BE2C (cell line): ENCODE data around the gene ADA.

Source experiments
- DNase-seq: peaks from one replicate; pipeline ENCODE4 v3.0.0-alpha.2; 2020
- H3K27me3 ChIP-seq: fragments of 250-450 bp; sonication (Bioruptor Pico); 2 replicates; pipeline ENCODE4 v1.5.1; 2020; ENCODE audit warnings: mild to moderate bottlenecking
- H3K36me3 ChIP-seq: fragments of 250-450 bp; sonication (Bioruptor Pico); 2 replicates; pipeline ENCODE4 v1.5.1; 2020; ENCODE audit warnings: mild to moderate bottlenecking
- H3K4me1 ChIP-seq: fragments of 250-450 bp; sonication (Bioruptor Pico); 2 replicates; pipeline ENCODE4 v1.5.1; 2020
- H3K4me3 ChIP-seq: 2 replicates; pipeline ENCODE4 v1.5.1; 2011; ENCODE audit warnings: low read depth, low read length
- H3K9me3 ChIP-seq: fragments of 250-450 bp; sonication (Bioruptor Pico); 2 replicates; pipeline ENCODE4 v1.5.1; 2020
- TF ChIP-seq, protein P1 (sequence below): IDR thresholded peaks from 2 replicates; pipeline ENCODE4 v1.5.1; 2012; ENCODE audit warnings: mild to moderate bottlenecking, low read depth, low read length

ADA gene

GRCh38 chr20:44695295-44695673 is 43.8 kb upstream of the ADA start:
- DNase-seq: no peak
- Histone ChIP-seq H3K4me1 (no peaks in the 10 kb centered on the region), H3K27me3 (no peaks in the 10 kb centered on the region), H3K4me3 (no peak overlapping the region), H3K36me3 (no peaks in the 10 kb centered on the region; the same call in 1 of the 2 replicates), H3K9me3 (no peaks in the 10 kb centered on the region; the same call in 1 of the 2 replicates)
- TF ChIP-seq, protein P1, sequence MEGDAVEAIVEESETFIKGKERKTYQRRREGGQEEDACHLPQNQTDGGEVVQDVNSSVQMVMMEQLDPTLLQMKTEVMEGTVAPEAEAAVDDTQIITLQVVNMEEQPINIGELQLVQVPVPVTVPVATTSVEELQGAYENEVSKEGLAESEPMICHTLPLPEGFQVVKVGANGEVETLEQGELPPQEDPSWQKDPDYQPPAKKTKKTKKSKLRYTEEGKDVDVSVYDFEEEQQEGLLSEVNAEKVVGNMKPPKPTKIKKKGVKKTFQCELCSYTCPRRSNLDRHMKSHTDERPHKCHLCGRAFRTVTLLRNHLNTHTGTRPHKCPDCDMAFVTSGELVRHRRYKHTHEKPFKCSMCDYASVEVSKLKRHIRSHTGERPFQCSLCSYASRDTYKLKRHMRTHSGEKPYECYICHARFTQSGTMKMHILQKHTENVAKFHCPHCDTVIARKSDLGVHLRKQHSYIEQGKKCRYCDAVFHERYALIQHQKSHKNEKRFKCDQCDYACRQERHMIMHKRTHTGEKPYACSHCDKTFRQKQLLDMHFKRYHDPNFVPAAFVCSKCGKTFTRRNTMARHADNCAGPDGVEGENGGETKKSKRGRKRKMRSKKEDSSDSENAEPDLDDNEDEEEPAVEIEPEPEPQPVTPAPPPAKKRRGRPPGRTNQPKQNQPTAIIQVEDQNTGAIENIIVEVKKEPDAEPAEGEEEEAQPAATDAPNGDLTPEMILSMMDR: no peak

- H3K36me3 ChIP-seq: no peaks in the 10 kb centered on the region; the same call in 1 of the 2 replicates
- no peaks in the 10 kb centered on the region; the same call in 1 of the 2 replicates for H3K9me3 ChIP-seq
- TF ChIP-seq, protein P1: no peak
- no peaks in the 10 kb centered on the region for H3K27me3 ChIP-seq
- no peak for DNase-seq
- H3K4me3 ChIP-seq: no peak overlapping the region
- no peaks in the 10 kb centered on the region for H3K4me1 ChIP-seq
These were observed 42.7 kb upstream of the ADA start for GRCh38 chr20:44694159-44694558.

DNA sequence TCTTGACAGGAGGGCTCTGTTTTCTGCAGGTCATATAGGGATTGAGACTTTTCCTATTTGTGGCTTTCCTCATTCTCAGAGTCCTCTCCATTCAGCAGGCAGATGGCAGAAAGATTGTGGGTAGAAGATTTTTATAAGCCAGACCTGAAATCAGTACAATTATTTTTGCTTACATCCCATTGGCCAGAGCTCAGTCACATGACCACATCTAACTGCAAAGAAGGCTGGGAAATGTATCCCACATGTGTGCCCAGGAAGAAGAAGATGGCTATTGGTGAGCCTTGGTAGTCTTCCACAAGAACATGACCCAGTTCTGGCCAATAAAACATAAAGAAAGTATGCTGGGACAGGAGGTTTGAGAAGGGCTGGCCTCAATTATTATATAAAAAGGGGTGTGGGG is 42.1 kb upstream of the ADA start:
- Histone ChIP-seq H3K27me3 (no peaks in the 10 kb centered on the region), H3K36me3 (no peaks in the 10 kb centered on the region; the same call in 1 of the 2 replicates), H3K9me3 (no peaks in the 10 kb centered on the region; the same call in 1 of the 2 replicates), H3K4me3 (no peak overlapping the region), H3K4me1 (no peaks in the 10 kb centered on the region)
- TF ChIP-seq, protein P1: no peak
- no peak for DNase-seq

- H3K4me3 ChIP-seq: no peak overlapping the region
- no peaks in the 10 kb centered on the region; the same call in 1 of the 2 replicates for H3K36me3 ChIP-seq
- no peak for DNase-seq
- H3K4me1 ChIP-seq: no peaks in the 10 kb centered on the region
- TF ChIP-seq, protein P1: no peak
- H3K9me3 ChIP-seq: no peaks in the 10 kb centered on the region; the same call in 1 of the 2 replicates
- H3K27me3 ChIP-seq: no peaks in the 10 kb centered on the region
These were observed 41.5 kb upstream of the ADA start for GRCh38 chr20:44692932-44693480.

DNA sequence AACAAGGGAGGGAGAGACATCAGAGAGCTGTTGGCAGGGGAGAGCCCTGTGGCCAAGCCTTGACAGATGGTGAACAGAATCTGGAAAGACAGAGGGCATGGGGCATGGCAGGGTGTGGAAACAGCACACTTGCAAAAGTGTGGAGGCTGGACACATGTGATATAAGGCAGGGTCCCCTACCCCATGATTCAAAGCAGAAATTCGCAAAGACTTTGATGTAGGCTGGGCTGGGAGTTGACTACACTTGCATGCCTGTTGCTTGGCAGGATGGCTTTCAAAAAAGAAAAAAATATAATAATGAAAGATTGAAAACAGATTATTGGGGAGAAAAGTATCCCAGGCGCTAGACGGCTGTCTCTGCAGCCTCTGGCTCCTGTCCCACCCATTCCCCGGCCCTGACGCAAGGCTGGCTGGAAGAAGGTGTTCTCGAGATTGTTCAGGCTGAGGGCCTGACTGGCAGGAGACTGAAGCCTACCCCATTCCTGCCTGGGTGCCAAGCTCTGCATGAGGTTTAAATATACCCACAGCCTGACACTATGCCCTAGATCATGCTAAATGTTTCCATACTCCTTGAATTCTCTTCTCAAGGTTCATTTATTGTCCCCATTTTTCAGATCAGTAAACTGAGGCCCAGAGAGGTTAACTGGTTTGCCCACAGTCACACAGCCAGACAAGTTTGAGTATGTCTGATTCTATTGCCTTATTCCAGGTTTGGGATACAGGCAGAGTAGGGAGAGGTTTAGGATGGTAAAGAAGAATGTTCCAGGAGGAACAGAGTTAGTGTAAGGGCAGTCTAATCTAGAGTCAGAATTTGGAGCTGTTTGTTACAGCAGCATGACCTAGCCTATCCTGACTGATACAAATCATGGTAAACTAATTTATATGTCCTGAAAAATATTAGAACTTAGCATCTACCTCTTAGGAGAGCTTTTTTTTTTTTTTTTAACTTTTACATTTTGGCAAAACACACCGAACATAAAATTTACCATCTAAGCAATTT is 40.2 kb upstream of the ADA start:
- Histone ChIP-seq H3K4me1 (no peaks in the 10 kb centered on the region), H3K4me3 (no peak overlapping the region), H3K27me3 (no peaks in the 10 kb centered on the region), H3K36me3 (no peaks in the 10 kb centered on the region; the same call in 1 of the 2 replicates), H3K9me3 (no peaks in the 10 kb centered on the region; the same call in 1 of the 2 replicates)
- TF ChIP-seq, protein P1: no peak
- DNase-seq: no peak
